Body of pancreas (tissue), 4 donors: ENCODE measurements around the gene CDC123.

Experiments used
- CTCF ChIP-seq, 7 experiments: fragments of 450-650 bp in 4 of 7; fragments of 200-600 bp in 3 of 7; sonication (generic) in 3 of 7; IDR thresholded peaks; one replicate each; pipeline ENCODE4 v1.5.1; 2016 to 2019; ENCODE audit warnings: antibody characterized with exemption in 7 of 7
- POLR2A ChIP-seq, 3 donors: fragments of 450-650 bp; IDR thresholded peaks; one replicate each; pipeline ENCODE4 v1.6.1; 2016; ENCODE audit warnings: antibody characterized with exemption in 3 of 3, mild to moderate bottlenecking in 2 of 3

DNA sequence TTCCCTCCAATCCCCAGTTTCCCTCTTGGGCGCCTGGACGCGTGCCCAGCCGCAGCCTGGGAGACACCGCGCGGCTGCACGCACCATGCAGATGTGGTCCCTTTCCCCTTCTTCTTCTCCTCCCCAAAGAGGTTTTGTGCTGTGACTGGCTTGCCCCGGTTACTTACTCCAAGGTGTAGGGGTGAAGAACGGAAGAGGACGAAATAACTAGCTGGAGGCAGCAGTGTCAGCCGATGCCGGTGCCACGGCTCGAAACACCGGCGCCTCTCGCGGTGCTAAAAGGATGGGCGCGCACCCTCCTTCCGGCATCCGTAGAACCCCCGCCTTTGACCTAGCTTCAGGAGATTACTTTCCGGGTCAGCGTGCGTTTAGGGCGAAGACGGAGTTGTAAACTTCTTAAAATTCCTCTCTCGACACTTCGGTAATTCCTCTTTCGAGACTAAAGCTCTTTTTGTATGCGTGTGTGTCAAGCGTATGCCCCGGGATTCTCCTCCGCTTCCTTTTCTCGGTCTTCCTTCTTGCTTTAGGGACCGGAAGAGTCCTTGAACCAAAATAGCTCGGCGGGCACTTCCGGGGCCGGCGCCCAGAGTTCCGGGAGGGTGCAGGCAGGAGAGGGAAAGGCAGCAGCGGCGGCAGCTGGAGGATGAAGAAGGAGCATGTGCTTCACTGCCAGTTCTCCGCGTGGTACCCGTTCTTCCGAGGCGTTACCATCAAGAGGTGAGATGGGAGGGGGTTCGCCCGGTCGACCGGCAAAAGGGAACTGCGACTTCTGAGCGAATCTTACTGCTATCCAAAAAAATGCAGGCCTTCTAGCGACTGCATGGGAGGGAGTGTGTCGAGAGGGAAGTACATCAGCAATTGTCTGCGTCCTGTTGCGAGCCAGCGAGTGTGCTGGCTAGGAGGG is at the start of gene CDC123, which contains the start of gene NUDT5:
- TF ChIP-seq CTCF (IDR thresholded peaks at IDR 0.05): peak in 3 of 7 experiments; percentile 5 to 11 (median 9)
- TF ChIP-seq POLR2A (IDR thresholded peaks at IDR 0.05): peak in 2 of 3 donors; percentile 62 to 69
